ACC112 (cell line): ENCODE measurements around the gene MOXD1.

Experiments
- H2AFZ ChIP-seq: fragments of 200-600 bp; sonication (generic); one replicate; pipeline ENCODE4 v1.6.0; 2017; ENCODE audit warnings: antibody characterized with exemption, low read length; ENCODE audit not compliant: unreplicated experiment
- H3K27ac ChIP-seq: fragments of 200-600 bp; sonication (generic); 2 replicates; pipeline ENCODE4 v1.5.1; 2014; ENCODE audit warnings: low read depth, mild to moderate bottlenecking, antibody characterized with exemption, low read length, moderate library complexity
- H3K27me3 ChIP-seq: fragments of 200-600 bp; sonication (generic); 2 replicates; pipeline ENCODE4 v1.6.1; 2014; ENCODE audit warnings: mild to moderate bottlenecking, antibody characterized with exemption, low read length, moderate library complexity, mixed read lengths; ENCODE audit not compliant: insufficient read depth
- H3K36me3 ChIP-seq: fragments of 200-600 bp; sonication (generic); 2 replicates; pipeline ENCODE4 v1.6.1; 2016; ENCODE audit warnings: mild to moderate bottlenecking, antibody characterized with exemption, low read length, moderate library complexity, mixed read lengths; ENCODE audit not compliant: insufficient read depth
- H3K4me1 ChIP-seq: fragments of 200-600 bp; sonication (generic); one replicate; pipeline ENCODE4 v1.6.1; 2016; ENCODE audit warnings: low read length, mixed read lengths; ENCODE audit not compliant: insufficient read depth, unreplicated experiment, control insufficient read depth
- H3K4me3 ChIP-seq: fragments of 200-600 bp; sonication (generic); 2 replicates; pipeline ENCODE4 v1.5.1; 2014; ENCODE audit warnings: mild to moderate bottlenecking, low read depth, low read length
- H3K79me2 ChIP-seq: fragments of 200-600 bp; sonication (generic); one replicate; pipeline ENCODE4 v1.6.0; 2016; ENCODE audit warnings: low read length; ENCODE audit not compliant: control insufficient read depth, unreplicated experiment, insufficient read depth

Gene MOXD1

GRCh38 chr6:132400883-132401617 lies at the start of gene MOXD1:
MOXD1 (minus strand) TSS chr6:132401475; CDS start chr6:132401426, 49 bp downstream.
- Histone ChIP-seq H3K4me1 (peaks cover 21% of the 10 kb centered on the region), H3K4me3 (peak within 1 kb of the TSS; percentile 91), H3K27ac (no peak within 1 kb of the TSS), H3K36me3 (no peaks in the 10 kb centered on the region), H3K27me3 (no peaks in the 10 kb centered on the region), H2AFZ (peak within 1 kb of the TSS; percentile 91), H3K79me2 (no peaks in the 10 kb centered on the region)

DNA sequence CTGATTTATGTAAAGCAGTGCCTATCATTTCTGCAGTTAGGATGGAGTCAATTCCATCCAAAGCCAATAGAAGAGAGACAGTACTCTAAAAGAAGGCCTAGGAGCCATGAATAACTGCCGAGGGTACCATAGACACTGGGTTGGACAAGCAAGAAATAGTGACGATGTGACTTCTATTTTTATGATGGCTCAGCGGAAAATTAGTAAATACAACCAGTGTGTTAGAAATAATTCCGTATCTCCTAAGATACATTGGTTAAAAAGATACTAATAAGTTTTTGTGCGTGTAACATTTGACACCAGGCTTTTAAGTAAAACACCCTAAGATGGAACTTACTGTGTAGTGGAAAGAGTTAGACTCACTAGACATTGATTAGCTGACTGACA lies 45.6 kb upstream of the MOXD1 start:
- H3K4me3 ChIP-seq, result no peak overlapping the region
- no peaks in the 10 kb centered on the region for H3K27me3 ChIP-seq
- H3K79me2 ChIP-seq, result no peaks in the 10 kb centered on the region
- H3K27ac ChIP-seq, result peak overlapping the region; percentile 89
- H3K36me3 ChIP-seq, result peaks cover 13% of the 10 kb centered on the region
- no peak overlapping the region for H2AFZ ChIP-seq
- H3K4me1 ChIP-seq, result peaks cover 39% of the 10 kb centered on the region

GRCh38 chr6:132446141-132446854 lies 45.0 kb upstream of the MOXD1 start:
- Histone ChIP-seq H3K27me3 (no peaks in the 10 kb centered on the region), H3K79me2 (no peaks in the 10 kb centered on the region), H2AFZ (no peak overlapping the region), H3K4me1 (peaks cover 39% of the 10 kb centered on the region), H3K4me3 (peak overlapping the region; percentile 51), H3K36me3 (peaks cover 14% of the 10 kb centered on the region), H3K27ac (peak overlapping the region; percentile 89)

- Histone ChIP-seq H3K27me3 (no peaks in the 10 kb centered on the region), H3K4me1 (peaks cover 39% of the 10 kb centered on the region), H3K79me2 (no peaks in the 10 kb centered on the region), H3K36me3 (peaks cover 12% of the 10 kb centered on the region), H3K4me3 (peak overlapping the region; percentile 51), H2AFZ (peak overlapping the region; percentile 46), H3K27ac (peak overlapping the region; percentile 89)
Measured at GRCh38 chr6:132445201-132445951, 44.1 kb upstream of the MOXD1 start.

GRCh38 chr6:132443206-132443605 lies 41.9 kb upstream of the MOXD1 start:
- Histone ChIP-seq H3K4me1 (peaks cover 39% of the 10 kb centered on the region), H3K27ac (peak overlapping the region; percentile 89), H2AFZ (no peak overlapping the region), H3K4me3 (no peak overlapping the region), H3K27me3 (no peaks in the 10 kb centered on the region), H3K79me2 (no peaks in the 10 kb centered on the region), H3K36me3 (peaks cover 12% of the 10 kb centered on the region)

DNA sequence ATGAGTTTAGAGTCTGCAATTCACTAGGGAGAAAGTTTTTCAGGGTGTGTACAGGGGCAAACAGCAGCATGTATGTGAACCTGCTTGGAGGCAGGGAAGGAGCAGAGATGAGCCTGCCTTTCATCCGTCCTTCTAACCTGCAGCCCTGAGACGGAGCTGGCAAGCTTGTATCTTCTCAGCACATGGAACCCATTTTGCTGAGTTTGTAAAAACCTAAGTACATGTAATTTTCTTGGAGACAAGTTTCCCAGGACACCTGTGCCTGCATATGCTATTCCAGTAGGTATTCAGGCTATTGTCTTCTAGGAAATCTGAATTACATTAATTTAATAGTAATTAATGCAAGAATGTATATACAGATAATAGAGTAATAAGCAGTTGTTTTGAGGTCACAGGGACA lies 28.8 kb upstream of the MOXD1 start:
- H2AFZ ChIP-seq, result no peak overlapping the region
- no peaks in the 10 kb centered on the region for H3K4me1 ChIP-seq
- H3K79me2 ChIP-seq, result no peaks in the 10 kb centered on the region
- no peaks in the 10 kb centered on the region for H3K36me3 ChIP-seq
- no peak overlapping the region for H3K27ac ChIP-seq
- H3K27me3 ChIP-seq, result no peaks in the 10 kb centered on the region
- H3K4me3 ChIP-seq, result no peak overlapping the region

DNA sequence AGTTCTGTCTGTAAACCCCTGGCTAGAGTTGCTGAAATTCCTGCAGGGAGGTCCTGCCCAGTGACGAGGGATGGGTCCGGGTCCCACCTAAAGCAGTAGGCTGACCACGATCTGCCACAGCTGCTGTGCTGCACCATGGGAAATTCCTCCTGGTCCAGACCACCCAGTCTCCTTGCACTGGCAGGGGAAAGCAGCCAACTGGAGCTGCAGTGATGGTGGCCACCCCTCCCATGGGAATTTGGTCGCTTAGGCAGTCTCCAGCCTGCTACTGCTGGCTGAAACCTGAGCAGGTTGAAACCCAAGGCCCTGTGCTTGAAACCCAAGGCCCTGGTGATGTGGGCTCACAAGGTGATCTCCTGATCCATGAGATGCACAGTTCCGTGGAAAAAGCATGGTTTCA lies 23.9 kb upstream of the MOXD1 start:
- no peaks in the 10 kb centered on the region for H3K79me2 ChIP-seq
- H3K27me3 ChIP-seq, result no peaks in the 10 kb centered on the region
- no peak overlapping the region for H3K27ac ChIP-seq
- H3K4me3 ChIP-seq, result no peak overlapping the region
- H2AFZ ChIP-seq, result no peak overlapping the region
- no peaks in the 10 kb centered on the region for H3K36me3 ChIP-seq
- no peaks in the 10 kb centered on the region for H3K4me1 ChIP-seq

DNA sequence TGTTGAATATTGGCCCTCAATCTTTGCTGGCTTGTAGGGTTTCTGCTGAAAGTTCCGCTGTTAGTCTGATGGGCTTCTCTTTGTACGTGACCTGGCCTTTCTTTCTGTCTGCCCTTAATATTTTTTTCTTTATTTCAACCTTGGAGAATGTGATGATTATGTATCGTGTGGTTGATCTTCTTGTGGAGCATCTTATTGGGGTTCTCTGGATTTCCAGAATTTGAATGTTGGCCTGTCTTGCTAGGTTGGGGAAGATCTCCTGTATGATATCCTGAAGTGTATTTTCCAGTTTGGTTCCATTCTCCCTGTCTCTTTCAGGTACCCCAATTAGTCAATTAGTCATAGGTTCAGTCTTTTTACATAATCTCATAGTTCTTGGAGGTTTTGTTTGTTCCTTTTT lies 22.6 kb upstream of the MOXD1 start:
- Histone ChIP-seq H3K27ac (no peak overlapping the region), H3K36me3 (no peaks in the 10 kb centered on the region), H3K4me3 (no peak overlapping the region), H2AFZ (no peak overlapping the region), H3K79me2 (no peaks in the 10 kb centered on the region), H3K27me3 (no peaks in the 10 kb centered on the region), H3K4me1 (no peaks in the 10 kb centered on the region)

DNA sequence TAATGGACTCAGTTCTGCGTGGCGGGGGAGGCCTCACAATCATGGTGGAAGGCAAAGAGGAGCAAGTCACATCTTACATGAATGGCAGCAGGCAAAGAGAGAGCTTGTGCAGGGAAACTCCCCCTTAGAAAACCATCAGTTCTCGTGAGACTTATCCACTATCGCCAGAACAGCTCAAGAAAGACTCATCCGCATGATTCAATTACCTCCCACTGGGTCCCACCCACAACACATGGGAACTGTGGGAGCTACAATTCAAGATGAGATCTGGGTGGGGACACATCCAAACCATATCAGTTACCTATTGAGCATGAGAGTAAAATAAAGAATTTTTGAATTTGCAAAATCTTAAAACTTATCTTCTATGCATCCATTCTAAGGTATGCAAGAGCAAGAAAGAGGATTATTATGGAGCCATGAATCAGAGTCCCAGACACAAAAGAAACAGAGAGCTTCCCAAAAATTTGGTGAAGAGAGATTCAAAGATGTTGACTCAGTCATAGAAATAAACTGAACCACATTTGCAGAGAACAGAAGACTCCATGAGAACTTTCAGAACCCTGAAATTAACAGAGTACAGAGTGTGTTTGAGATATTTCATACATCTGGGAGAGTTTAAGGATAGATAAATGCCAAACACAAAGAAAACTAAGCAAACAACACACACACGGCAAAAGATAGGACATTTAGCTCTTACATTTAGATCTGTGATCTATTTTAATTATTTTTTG lies 17.1 kb upstream of the MOXD1 start:
- H3K79me2 ChIP-seq, result no peaks in the 10 kb centered on the region
- no peak overlapping the region for H3K27ac ChIP-seq
- H2AFZ ChIP-seq, result no peak overlapping the region
- no peaks in the 10 kb centered on the region for H3K27me3 ChIP-seq
- H3K4me1 ChIP-seq, result peaks cover 6% of the 10 kb centered on the region
- no peak overlapping the region for H3K4me3 ChIP-seq
- no peaks in the 10 kb centered on the region for H3K36me3 ChIP-seq

GRCh38 chr6:132414761-132415160 lies 13.5 kb upstream of the MOXD1 start:
- Histone ChIP-seq H3K4me3 (no peak overlapping the region), H3K27ac (no peak overlapping the region), H3K4me1 (peaks cover 31% of the 10 kb centered on the region), H3K79me2 (no peaks in the 10 kb centered on the region), H3K36me3 (no peaks in the 10 kb centered on the region), H2AFZ (peak overlapping the region; percentile 53), H3K27me3 (no peaks in the 10 kb centered on the region)
